Activated CD4-positive, alpha-beta T cell treated with anti-CD3 and anti-CD28 coated beads, Interleukin-2, amount 10 ng/mL, durations not matched to agents 7 days and 5 days (primary cell): ENCODE measurements around the gene PERM1. TPM values are rescaled to one million over a fixed set of nuclear protein-coding genes. Genes with fewer than 3 reads are reported as not detected.

Experiments
- CTCF ChIA-PET: fragments of 350-600 bp; sonication (Branson Sonifier 250); formaldehyde crosslinking; loops from one replicate; lab custom pipeline; 2021; ENCODE audit warnings: antibody characterized with exemption; lab: Charles Lee
- POLR2A ChIA-PET: fragments of 350-600 bp; sonication (Branson Sonifier 250); formaldehyde crosslinking; loops from one replicate; lab custom pipeline; 2021; ENCODE audit warnings: antibody characterized with exemption; lab: Charles Lee
- DNase-seq: peaks from one replicate; pipeline ENCODE4 v3.0.0-alpha.2; 2020
- H3K27ac Mint-ChIP-seq: one replicate; pipeline ENCODE4 v1.8.0; 2021; ENCODE audit warnings: mild to moderate bottlenecking, moderate library complexity, mixed read lengths
- H3K27me3 Mint-ChIP-seq: one replicate; pipeline ENCODE4 v1.8.0; 2021; ENCODE audit warnings: mixed read lengths
- H3K36me3 Mint-ChIP-seq: one replicate; pipeline ENCODE4 v1.8.0; 2021; ENCODE audit warnings: low read depth, mixed read lengths
- H3K4me1 Mint-ChIP-seq: one replicate; pipeline ENCODE4 v1.8.0; 2021; ENCODE audit warnings: mixed read lengths
- H3K4me3 Mint-ChIP-seq: one replicate; pipeline ENCODE4 v1.8.0; 2021; ENCODE audit warnings: mild to moderate bottlenecking, moderate library complexity, mixed read lengths
- H3K9me3 Mint-ChIP-seq: one replicate; pipeline ENCODE4 v1.8.0; 2021; ENCODE audit warnings: mixed read lengths
- total RNA-seq, 2 experiments: library from RNA; stranded (reverse); gene quantifications; one replicate each; pipeline ENCODE4 v1.2.3, GENCODE V29; 2021

The PERM1 gene
- total RNA-seq, 2 experiments from 2014 or later = not detected

DNA sequence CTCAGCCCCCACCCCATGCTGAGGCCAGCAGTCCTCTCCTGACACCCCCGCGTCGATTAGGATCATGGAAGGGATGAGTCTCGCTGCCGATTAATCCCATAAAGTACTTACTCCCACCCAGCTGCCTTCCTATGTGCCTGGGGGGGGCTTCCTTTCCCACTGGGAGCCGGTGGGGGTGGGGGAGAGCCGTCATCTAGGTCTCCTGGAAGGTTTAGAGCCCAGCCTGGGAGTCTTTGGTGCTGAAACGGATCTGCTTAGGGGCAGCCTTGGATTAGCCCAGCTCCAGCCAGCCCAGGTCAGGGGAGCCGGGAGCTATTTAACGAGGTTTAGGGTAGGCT lies 48.3 kb downstream of the PERM1 start:
- H3K27ac Mint-ChIP-seq = no peak overlapping the region
- POLR2A ChIA-PET = no interaction called here

DNA sequence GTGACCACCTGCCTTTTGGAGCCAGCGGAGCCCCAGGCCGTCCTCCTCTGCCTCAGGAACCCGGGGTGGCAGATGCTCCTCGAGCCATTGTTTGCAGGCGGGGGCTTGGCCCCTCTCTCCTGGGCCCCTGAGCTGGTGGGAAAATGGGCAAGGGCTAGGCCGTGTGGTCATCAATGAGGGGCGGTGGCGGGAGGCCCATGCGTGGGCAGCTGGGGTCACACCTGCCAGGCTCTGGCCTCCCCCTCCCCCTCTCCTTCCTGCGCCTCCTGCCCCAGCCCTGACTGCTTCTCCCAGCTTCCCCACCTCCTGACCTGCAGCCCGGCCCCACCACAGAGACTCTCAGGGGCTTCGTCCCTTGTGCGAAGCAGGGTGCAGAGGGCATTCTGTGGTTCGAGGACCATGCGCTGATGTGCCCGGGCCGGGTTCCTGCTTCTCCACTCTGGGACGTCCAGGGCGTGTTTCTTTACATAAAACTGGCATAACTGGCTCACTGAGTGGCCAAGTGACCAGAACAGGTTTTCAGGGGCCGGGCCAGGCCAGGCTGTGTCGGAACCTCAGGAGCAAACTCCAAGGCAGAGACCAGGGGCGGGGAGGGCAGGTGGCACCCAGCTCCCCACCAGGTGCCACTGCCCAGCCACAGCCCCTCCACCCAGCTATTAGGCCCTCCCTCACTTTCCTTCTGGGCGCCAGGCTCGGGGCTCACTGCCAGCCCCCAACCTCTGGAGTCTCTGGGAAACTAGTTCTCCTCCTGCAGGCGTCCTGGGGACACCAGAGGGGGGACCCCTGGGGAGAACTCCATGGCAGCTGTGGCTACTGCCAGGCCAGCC lies 48.9 kb downstream of the PERM1 start:
- ChIA-PET CTCF (interaction anchor here (0.7 to 1.3 kb wide), 3 partner anchors 8 to 28 kb away, joined by 3 to 4 read pairs (median 3); no protein-coding TSS in a partner anchor), POLR2A (no interaction called here)
- Mint-ChIP-seq H3K36me3 (no peaks in the 10 kb centered on the region), H3K27ac (no peak overlapping the region), H3K27me3 (peaks cover 23% of the 10 kb centered on the region), H3K4me1 (no peaks in the 10 kb centered on the region), H3K4me3 (no peak overlapping the region), H3K9me3 (no peaks in the 10 kb centered on the region)
- DNase-seq = no peak

More for the DNA sequence above, 48.3 kb downstream of the PERM1 start:
- CTCF ChIA-PET = no interaction called here
- Mint-ChIP-seq H3K27me3 (peaks cover 27% of the 10 kb centered on the region), H3K4me1 (no peaks in the 10 kb centered on the region), H3K4me3 (no peak overlapping the region), H3K9me3 (no peaks in the 10 kb centered on the region), H3K36me3 (no peaks in the 10 kb centered on the region)
- no peak for DNase-seq

DNA sequence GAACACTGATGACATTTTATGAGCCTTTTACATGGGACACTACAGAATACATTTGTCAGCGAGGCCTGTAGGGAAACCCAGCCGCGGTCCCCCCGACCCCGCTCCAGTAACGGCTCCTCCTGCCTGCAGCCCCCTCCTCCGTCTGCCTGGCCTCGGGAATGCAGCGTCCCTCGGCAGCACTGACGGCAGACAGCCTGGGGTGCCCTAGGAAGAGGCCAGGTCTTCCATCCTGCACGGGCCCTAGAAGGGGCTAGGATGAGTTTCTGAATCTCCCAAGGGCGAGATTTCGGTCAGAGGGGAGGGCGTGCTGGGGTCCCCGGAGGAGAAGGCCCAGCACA lies 49.8 kb downstream of the PERM1 start:
- DNase-seq = no peak
- Mint-ChIP-seq H3K9me3 (no peaks in the 10 kb centered on the region), H3K4me1 (no peaks in the 10 kb centered on the region), H3K27ac (no peak overlapping the region), H3K36me3 (no peaks in the 10 kb centered on the region), H3K27me3 (peaks cover 27% of the 10 kb centered on the region), H3K4me3 (no peak overlapping the region)
- CTCF ChIA-PET = interaction anchor here (1.1 to 1.3 kb wide), 2 partner anchors 9 to 27 kb away, joined by 3 to 4 read pairs; no protein-coding TSS in a partner anchor
- POLR2A ChIA-PET = no interaction called here

- Mint-ChIP-seq H3K36me3 (no peaks in the 10 kb centered on the region), H3K27me3 (peaks cover 33% of the 10 kb centered on the region), H3K27ac (peak overlapping the region; percentile 55), H3K9me3 (no peaks in the 10 kb centered on the region), H3K4me1 (no peaks in the 10 kb centered on the region), H3K4me3 (no peak overlapping the region)
- DNase-seq = no peak
- CTCF ChIA-PET = interaction anchor here (1.1 to 1.6 kb wide), 3 partner anchors 8 to 27 kb away, joined by 3 to 6 read pairs (median 4); no protein-coding TSS in a partner anchor
- POLR2A ChIA-PET = no interaction called here
Observed at GRCh38 chr1:931380-932172, 50.3 kb downstream of the PERM1 start.

DNA sequence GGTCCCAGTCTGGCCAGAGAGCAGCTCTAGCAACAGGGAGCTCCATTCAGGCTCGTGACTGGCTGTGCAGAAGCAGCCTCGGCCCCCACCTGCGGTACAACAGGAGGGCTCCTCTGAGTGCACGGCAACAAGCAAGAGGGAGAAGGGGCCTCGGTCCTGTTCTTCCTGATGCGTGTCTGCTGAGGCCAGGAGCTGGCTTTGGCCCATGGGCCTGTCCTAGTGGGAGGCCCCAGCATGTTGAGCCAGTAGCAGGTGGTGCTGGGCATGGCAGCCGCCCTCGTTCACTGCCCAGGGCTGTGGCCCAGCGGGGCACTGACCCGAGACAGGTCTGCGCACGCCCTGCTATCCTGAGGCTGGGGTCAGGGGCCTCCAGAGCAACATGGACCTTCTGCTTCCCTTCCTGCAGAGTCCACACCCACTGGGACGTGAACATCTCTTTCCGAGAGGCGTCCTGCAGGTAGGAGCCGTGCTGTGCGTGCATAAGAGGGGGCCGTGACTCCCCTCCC lies 51.2 kb downstream of the PERM1 start:
- Mint-ChIP-seq H3K4me1 (no peaks in the 10 kb centered on the region), H3K36me3 (no peaks in the 10 kb centered on the region), H3K4me3 (no peak overlapping the region), H3K9me3 (no peaks in the 10 kb centered on the region), H3K27ac (no peak overlapping the region), H3K27me3 (peaks cover 40% of the 10 kb centered on the region)
- ChIA-PET POLR2A (no interaction called here), CTCF (interaction anchor here (1.6 kb wide), 1 partner anchor 9 kb away, joined by 6 read pairs; no protein-coding TSS in a partner anchor)
- no peak for DNase-seq

GRCh38 chr1:929712-930632 lies 51.9 kb downstream of the PERM1 start:
- no peaks in the 10 kb centered on the region for H3K36me3 Mint-ChIP-seq
- H3K27ac Mint-ChIP-seq = no peak overlapping the region
- no peaks in the 10 kb centered on the region for H3K4me1 Mint-ChIP-seq
- DNase-seq = no peak
- peaks cover 36% of the 10 kb centered on the region for H3K27me3 Mint-ChIP-seq
- H3K4me3 Mint-ChIP-seq = no peak overlapping the region
- ChIA-PET POLR2A (interaction anchor here (0.7 kb wide), 1 partner anchor 55 kb away, joined by 4 read pairs; no protein-coding TSS in a partner anchor), CTCF (interaction anchor here (1.6 kb wide), 1 partner anchor 10 kb away, joined by 6 read pairs; no protein-coding TSS in a partner anchor)
- H3K9me3 Mint-ChIP-seq = no peaks in the 10 kb centered on the region

- ChIA-PET CTCF (no interaction called here), POLR2A (interaction anchor here (0.7 kb wide), 1 partner anchor 54 kb away, joined by 4 read pairs; no protein-coding TSS in a partner anchor)
- H3K36me3 Mint-ChIP-seq = no peaks in the 10 kb centered on the region
- H3K27me3 Mint-ChIP-seq = peaks cover 34% of the 10 kb centered on the region
- H3K4me3 Mint-ChIP-seq = no peak overlapping the region
- no peaks in the 10 kb centered on the region for H3K9me3 Mint-ChIP-seq
- DNase-seq = no peak
- H3K4me1 Mint-ChIP-seq = no peaks in the 10 kb centered on the region
- no peak overlapping the region for H3K27ac Mint-ChIP-seq
Observed at GRCh38 chr1:928825-929661, 52.9 kb downstream of the PERM1 start.

- Mint-ChIP-seq H3K36me3 (no peaks in the 10 kb centered on the region), H3K4me1 (peaks cover 4% of the 10 kb centered on the region), H3K4me3 (no peak overlapping the region), H3K27me3 (peaks cover 38% of the 10 kb centered on the region), H3K9me3 (no peaks in the 10 kb centered on the region), H3K27ac (no peak overlapping the region)
- POLR2A ChIA-PET = no interaction called here
- no peak for DNase-seq
- CTCF ChIA-PET = interaction anchor here (1.4 kb wide), 1 partner anchor 13 kb away, joined by 3 read pairs; no protein-coding TSS in a partner anchor
Observed at GRCh38 chr1:927748-928147, 54.1 kb downstream of the PERM1 start.

DNA sequence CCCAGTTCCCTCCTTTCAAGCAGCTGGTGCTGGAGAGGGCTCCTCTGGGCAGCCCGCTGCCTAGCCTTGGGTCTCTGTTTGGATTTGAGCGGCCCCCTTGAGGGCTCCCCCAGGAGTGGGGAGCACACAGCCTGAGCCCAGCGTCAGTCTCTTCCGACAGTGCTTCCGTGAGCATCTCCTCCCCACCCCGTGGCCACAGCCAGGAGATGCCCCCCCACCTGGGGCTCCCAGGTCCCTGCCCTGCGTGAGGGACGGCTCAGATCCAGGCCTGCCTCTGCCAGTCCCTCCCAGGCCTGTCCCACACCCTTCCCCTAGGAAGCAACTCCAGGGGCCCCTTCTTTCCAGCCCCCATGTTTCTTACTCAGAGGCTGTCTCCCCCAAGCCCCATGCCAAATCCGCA lies 54.7 kb downstream of the PERM1 start:
- H3K9me3 Mint-ChIP-seq = no peaks in the 10 kb centered on the region
- DNase-seq = no peak
- peaks cover 4% of the 10 kb centered on the region for H3K4me1 Mint-ChIP-seq
- H3K27ac Mint-ChIP-seq = no peak overlapping the region
- H3K4me3 Mint-ChIP-seq = no peak overlapping the region
- ChIA-PET POLR2A (no interaction called here), CTCF (interaction anchor here (1.4 kb wide), 1 partner anchor 12 kb away, joined by 3 read pairs; no protein-coding TSS in a partner anchor)
- peaks cover 43% of the 10 kb centered on the region for H3K27me3 Mint-ChIP-seq
- no peaks in the 10 kb centered on the region for H3K36me3 Mint-ChIP-seq

DNA sequence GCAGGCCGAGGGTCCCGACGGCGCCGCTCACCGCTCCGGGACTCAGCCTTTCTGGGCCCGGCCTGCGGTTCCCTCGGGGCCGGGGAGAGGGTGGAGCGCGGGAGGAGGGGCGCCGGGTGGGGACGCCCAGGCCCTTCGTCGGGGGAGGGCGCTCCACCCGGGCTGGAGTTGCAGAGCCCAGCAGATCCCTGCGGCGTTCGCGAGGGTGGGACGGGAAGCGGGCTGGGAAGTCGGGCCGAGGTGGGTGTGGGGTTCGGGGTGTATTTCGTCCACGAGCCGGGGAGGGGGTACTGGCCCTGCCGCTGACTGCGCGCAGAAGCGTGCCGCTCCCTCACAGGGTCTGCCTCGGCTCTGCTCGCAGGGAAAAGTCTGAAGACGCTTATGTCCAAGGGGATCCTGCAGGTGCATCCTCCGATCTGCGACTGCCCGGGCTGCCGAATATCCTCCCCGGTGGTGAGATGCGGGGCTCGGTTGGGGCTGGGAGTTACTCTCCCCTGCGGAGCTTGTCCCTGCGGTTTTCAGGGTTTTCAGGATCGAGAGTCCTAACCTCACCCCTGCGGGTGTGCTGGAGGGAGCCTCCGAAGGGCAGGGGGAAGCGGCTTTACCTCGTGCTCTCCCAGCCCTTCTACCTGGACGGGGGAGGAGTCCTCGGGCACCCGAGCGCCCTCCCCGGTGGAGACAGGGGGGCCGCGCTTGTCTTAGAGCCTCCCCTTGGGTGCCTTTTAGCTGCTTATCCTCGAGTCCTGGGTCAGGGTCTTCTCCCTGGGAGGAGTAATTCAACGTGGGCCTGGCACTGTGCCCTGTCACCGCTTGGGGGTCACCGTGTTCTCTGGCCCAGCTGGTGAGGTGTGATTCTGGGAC lies 56.1 kb downstream of the PERM1 start:
- no peak overlapping the region for H3K27ac Mint-ChIP-seq
- peak overlapping the region; percentile 5 for H3K4me3 Mint-ChIP-seq
- peaks cover 4% of the 10 kb centered on the region for H3K4me1 Mint-ChIP-seq
- ChIA-PET CTCF (interaction anchor here (0.5 to 1.6 kb wide), 3 partner anchors 11 to 46 kb away, joined by 3 to 4 read pairs (median 3); no protein-coding TSS in a partner anchor), POLR2A (no interaction called here)
- H3K36me3 Mint-ChIP-seq = no peaks in the 10 kb centered on the region
- peaks cover 48% of the 10 kb centered on the region for H3K27me3 Mint-ChIP-seq
- H3K9me3 Mint-ChIP-seq = no peaks in the 10 kb centered on the region
- no peak for DNase-seq
